UCSD-AML1 (cell line): ENCODE measurements around the gene LSM7.

Experiments used
- DNase-seq: peaks from one replicate; lab custom pipeline; 2025; ENCODE audit not compliant: unreplicated experiment; lab: John Stamatoyannopoulos, UW

Gene LSM7

DNA sequence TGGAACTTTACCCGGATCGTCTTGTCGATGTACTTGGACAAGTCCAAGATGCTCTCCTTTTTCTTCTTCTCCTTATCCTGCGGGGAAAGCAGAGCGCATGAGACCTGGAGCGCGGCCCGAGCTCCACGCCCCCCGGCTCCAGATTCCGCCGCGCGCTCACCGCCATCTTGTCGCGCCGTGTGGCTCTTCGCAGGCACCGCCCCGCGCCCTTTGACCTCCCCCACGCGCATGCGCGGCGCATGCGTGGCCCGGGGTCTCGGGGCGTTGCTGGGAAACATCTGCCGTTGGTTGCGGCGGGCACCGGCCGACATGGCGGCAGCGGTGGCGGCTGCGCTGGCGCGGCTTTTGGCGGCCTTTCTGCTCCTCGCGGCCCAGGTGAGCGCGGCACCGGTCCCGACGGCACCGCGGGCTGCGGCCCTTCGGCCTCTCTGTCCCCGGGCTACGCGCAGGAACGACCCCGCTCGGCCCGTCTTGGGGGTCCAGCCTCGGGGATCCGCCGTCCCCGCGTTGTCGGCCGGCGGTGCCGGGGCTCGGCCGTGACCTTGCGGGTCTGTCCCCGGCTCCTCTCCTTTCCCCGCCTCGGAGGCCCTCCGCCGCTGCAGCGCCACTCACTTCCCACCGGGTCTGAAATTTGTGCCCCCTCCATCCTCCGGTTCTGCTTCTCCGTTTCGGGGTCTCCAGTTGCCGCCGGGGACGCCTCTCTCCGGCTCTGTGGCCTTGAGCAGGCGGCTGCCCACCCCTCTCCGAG lies at the start of gene LSM7, which contains the start of gene SPPL2B:
TSS of gene LSM7 (minus strand) at position 186 of the 748 bp plus-strand sequence. CDS start at position 166, 20 bp downstream.
TSS of gene SPPL2B (plus strand) at position 284 of the 748 bp plus-strand sequence. CDS start at position 310, 26 bp downstream.
- DNase-seq, result peak; percentile 93

DNA sequence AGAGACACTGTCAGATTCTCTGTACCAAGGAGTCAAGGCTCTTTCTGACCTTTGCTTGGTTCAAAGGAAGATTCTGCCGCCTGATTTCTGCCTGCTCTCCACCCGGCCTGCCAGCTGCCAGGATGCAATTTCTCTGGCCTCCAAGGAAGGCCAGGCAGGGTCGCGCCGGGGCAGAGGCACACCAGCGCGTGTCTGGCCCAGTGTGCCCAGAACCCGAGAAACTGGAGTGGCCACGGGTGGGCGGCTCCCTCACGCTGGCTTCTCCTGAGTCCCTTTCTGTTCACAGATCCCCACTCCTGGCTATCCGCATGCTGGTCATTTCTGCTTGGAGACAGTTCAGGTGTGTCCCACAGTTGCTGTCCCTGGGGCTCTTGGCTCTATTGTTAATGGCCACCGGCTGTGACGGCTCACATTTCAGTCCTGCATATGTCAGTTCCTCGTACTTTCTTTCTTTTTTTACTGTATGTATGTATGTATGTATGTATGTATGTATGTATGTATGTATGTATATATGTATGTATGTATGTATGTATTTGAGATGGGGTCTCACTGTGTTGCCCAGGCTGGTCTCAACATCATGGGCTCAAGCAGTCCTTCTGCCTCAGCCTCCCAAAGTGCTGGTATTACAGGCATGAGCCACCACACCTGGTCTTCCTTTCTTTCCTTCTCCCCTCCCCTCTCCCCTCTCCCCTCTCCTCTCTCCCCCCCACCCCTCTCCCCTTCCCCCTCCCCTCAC lies 48.6 kb upstream of the LSM7 start:
- DNase-seq, result no peak

DNA sequence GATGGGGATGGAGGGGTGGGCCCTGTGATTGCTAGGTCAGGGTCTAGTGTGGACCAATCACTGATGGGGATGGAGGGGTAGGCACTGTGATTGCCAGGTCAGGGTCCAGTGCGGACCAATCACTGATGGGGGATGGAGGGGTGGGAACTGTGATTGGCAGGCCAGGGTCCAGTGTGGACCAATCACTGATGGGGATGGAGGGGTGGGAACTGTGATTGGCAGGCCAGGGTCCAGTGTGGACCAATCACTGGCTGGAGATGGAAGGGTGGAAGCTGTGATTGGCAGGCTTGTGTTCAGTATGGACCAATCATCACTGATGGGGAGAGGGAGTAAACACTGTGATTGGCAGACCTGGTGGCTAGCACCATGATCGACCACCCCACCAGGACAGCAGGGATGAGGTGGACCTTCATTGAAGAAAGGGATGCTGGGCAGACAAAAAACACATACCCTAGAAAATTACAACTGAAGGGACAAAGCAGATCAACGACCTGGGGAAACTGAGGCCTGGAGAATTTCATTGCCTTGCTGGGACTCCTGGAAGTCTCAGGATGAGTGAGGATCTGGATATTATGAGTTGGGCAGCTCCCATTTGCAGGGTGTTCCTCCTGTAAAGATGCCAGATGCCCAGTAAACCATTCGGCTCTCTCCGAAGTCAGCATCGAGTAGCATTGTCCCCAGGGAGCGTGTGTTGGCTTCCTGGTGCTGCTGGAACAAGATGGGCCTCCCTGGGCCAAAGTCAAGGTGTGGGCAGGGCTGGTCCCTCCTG lies 47.2 kb upstream of the LSM7 start:
- DNase-seq, result no peak

DNA sequence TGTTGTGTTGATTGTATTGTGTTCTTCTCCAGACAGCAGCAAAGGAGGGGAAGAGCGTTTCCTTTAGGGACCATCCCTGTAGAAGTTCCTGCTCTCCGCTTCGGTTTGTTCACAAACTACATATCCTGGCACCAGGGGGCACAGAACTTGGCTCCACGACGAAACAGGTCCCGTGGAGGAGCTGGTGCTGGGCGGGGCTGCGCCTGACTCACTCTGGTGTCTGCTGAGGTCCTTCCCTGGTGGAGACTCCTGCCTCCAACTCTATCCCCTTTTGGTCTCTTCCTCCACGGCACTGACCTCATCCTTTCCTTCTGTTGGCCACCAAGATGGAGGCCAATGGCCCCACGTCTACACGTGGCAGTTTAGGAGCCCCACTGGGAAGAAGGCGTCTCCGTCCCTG lies 46.4 kb upstream of the LSM7 start:
- DNase-seq, result no peak

DNA sequence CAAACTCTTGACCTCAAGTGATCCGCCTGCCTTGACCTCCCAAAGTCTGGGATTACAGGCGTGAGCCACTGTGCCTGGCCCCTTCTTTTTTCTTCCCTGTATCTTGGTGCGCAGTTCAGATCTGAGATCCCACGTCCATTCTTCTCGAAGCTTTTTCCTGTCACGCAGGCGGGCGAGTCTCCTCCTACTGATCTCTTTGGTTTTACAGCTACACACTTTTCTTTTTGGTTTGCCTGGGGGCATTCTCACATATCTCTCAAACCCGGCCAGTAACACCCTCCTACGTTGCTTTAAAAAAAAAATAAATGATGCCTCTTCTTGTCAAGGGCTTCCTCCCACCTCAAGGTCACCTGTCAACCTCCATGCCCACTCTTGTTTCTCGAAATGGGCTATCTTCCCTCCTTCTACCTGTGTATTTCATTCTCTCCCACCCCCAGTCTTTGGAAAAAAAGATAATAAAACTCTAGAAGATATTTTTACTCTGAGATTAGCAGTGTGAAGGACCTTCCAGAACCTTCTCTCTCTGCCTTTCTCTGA lies 43.8 kb upstream of the LSM7 start:
- DNase-seq, result no peak

DNA sequence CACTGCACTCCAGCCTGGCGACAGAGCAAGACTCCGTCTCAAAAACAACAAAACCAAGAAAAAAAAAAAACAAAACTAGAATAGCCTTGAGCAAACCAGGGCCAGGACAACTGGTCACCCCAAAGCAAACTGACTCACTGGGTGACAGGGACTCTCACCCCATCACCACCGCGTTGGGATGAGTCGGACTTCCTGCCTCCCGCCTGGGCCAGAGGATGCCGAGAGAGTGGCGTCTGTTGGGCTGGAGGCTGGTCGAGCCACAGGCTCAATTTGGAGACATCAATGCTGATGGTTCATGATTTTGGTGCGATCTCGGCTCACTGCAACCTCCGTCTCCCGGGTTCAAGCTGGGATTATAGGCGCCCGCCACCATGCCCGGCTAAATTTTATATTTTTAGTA lies 43.3 kb upstream of the LSM7 start:
- DNase-seq, result no peak

DNA sequence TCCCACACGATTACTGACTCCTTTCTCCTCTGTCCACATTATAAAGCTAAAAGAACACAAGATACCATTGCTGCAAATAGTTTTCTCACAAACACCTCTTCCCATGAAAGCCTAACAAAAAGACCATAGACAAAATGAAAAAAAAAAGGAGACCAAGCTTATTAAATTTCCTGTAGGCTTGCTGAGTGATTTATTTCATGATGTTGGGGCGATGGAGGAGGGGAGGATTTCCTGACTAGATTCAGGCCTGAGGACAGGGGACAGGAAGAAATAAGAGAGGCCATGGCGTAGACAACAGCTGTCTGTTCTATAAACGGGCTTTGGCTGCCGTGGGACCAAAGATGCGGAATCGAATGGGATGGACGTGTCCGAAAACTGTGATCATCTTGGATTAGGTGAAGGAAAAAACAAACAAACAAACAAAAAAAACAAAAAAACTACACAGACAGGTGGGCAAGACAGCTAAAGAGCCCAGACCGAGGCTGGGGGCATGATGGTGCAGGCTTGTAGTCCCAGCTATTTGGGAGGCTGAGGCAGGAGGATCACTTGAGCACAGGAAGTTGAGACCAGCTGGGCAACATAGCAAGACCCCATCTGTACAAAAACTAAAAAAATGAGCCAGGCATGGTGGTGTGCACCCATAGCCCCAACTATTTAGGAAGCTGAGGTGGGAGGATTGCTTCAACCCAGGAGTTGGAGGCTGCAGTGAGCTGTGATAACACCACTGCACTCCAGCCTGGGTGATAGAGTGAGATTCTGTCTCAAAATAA lies 37.0 kb upstream of the LSM7 start:
- DNase-seq, result no peak

DNA sequence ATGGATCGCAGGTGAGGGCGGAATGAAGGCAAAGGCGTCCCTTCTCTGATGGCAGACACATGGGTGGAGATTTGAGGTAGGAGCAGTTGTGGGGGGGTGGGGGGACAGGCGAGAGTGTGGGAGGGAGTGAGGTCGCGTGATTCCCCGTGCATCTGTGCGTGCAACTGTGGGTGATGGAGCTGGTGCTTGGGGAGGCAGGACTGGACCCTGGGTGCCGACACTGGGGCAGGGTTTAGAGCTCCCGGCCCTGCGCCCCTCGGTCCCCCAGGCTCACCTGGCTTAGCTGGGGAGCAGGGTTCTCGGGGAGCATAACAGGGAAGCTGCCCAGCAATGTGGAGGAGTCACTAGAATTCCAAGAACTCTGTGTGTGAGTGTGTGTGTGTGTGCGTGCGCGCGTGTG lies 35.0 kb upstream of the LSM7 start:
- DNase-seq, result no peak

DNA sequence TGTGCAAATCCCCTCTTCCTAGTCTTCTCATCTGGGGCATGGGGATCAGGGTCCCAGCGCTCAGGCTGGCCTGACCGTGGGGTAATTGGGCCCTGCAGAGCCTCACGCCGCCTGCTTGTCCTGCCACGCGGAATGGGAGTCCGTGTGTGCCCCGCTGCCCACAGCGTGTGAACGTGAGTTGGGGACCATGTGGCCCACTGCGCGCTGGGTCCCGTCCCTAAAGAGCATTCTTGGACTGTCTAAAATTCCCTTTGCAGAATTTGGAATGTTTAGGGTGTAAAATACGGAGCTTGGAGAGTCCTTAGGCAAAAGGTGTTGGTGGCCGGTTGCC lies 34.5 kb upstream of the LSM7 start:
- DNase-seq, result no peak

DNA sequence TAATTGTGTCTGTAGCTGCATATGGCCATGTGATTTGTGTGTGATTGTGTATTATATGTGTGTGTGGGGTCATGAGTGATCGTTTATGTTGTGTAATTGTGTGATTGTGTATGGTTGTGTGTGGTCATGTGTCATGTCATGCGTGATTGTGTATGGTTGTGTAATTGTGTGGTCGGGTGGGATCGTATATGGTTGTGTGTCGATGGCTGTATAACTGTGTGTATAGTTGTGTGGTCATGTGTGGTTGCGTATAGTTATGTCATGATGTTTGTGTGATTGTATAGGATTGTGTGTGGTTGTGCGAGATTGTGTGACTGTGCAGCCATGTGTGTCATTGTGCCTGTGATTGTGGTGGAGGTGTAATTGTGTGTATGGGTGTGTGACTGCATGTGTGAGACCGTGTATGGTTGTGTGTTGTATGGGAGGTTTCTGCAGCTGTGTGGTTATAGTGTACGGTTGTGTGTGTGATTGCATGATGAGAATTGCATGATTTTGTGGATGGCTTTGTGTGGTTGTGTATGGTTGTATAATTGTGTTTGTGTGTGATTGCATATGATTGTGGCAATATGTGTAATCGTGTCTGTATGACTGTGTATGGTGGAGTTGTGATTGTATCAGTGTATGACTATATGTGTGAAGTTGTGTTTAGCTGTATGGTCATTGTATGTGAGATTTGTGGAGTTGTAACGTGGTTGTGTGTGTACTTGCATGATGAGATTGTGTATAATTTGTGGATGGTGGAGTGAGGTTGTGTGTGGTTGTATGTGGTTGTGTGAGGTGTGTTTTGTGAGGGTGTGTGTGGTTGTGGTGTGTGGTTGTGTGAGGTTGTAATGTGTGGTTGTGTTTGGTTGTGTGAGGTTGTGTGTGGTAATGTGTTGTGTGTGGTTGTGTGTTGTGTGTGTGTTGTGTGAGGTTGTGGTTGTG lies 33.9 kb upstream of the LSM7 start:
- DNase-seq, result no peak

DNA sequence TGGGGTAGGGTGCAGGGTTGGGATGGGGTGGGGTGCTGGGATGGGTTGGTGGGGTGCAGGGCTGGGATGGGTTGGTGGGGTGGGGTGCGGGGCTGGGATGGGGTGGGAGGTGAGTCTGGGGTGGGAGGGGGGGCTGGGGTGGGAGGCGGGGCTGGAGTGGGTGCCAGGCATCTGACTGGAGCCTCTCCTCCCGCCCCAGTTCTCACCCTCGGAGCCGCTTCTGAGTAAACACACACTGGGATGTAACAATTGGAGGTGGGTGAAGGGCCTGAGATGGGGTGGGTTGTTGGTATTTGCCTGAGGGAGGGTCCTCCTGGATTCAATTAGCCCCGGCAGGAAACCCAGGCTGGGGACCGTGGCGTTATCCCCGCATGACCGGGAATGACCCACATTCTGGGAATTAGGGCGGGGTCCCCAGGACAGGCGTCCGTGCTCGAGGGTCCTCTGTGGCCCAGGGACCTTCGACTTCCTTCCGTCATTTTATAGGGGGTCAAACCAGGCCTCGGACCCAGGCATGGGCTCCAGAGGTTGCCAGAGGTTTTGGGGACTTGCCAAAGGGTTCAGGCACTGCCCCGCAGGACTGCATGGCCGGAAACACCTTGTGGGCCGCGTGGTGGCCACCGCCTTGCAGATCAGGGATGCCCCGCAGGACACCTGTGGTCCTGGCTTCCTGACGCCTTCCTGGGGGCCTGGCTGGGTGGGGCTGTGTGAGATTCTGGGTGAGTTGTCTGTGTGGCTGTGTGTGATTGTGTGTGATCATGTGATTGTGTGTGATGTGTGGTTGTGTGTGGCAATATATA lies 33.1 kb upstream of the LSM7 start:
- peak; percentile 35 for DNase-seq

DNA sequence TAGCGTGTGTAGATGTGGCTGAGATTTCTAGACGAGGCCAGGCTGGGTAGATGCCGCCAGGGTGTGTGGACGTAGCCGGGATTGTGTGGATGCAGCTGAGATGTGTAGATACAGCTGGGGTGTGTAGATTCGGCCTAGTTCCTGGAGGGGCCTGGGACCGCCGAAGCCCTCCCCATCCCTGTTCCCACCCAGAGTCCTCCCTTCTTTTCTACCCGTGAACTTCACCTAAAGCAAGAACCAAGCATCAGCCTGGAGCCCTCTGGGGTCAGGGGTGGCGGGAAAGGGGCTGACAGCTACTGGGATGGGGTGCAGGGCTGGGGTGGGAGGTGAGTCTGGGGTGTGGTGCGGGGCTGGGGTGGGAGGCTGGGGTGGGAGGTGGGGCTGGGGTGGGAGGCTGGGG lies 32.4 kb upstream of the LSM7 start:
- no peak for DNase-seq

DNA sequence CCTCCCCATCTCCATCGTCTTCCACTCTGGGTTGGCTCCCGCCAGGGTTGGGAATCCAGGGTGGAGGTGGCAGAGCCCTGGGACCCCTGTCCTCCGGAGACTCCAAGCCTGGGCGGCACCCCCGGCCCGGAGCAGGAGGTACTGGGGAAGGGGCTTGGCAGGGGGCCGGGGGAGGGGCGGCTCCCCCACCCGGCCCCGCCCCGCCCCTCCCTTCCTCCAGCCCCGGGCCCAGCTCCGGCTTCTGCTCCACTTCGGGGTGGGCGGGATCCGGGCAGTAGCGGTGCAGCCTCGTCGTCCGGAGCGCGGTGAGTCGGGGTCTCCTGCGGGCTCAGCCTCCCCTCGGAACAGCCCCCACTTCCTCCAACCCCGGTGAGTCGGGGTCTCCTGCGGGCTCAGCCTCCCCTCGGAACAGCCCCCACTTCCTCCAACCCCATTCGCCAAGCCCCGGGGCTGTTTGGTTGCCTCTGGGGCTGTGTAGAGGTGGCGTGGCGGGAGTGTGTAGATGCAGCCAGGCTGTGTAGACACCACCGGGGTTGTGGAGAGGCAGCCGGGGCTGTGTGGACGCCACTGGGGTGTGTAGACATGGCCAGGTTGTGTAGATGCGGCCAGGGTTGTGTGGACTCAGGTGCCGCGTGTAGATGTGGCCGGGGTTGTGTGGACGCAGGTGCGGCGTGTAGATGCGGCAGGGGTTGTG lies 31.8 kb upstream of the LSM7 start, which contains the start of gene TMPRSS9:
TSS of gene TMPRSS9 (plus strand) at position 274 of the 694 bp plus-strand sequence. CDS start 29,521 bp downstream, outside the sequence.
- DNase-seq, result no peak

DNA sequence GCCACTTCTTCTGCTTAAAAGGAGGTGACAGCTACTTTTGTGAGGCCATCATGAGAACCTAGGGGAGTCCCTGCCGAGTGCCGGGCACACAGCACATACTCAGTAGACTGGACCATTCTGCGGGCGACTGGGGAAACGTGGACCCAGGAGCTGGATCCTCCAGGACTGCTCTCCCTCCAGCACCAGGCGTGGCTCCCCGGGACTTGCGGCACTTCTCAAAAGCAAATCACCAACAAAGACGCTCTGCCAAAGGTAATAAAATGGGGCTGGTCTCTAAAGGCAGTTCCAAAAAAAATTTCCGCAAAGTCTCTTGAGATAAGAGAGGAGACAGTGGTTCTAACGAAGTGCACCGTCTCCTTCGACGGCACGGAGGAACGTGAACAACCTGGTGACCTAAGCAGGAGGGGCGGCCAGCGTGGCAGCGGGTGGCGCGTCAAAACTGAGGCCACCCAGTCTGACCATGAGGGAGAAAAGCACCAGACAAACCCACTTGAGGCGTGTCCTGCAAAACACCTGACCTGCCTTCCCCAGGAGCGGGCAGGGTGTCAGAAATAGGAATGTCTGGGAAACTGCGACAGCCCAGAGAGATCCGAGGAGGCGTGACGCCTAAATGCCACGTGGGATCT lies 30.3 kb upstream of the LSM7 start:
- no peak for DNase-seq

DNA sequence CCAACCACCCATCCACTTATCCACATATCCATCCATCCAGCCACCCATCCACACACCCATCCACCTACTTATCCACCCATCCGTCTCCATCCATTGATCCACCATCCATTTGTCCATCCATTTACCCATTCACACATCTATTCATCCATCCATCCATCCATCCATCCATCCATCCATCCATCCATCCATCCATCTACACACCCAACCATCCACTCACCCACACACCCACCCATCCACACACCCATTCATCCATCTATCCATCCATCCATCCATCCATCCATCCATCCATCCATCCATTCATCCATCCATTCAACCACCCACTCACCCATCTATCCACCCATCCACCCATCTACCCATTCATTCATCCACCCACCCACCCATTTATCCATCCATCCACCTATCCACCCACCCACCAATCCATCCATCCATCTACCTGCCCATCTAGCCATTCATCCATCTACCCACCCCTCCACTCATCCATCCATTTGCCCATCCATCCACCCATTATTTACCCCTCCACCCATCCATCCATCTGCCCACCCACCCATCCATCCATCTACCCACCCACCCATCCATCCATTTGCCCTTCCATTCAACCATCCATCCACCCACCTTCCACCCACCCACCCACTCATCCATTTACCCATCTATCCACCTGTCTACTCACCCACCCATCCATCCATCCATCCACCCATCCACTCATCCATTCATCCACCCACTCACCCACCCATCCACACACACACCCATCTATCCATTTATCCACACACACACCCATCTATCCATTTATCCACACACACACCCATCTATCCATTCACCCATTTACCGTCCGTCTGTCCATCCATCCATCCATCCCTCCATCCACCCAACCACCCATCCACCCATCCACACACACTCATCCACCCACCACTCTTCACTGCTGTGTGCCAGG lies 29.2 kb upstream of the LSM7 start:
- DNase-seq, result no peak

DNA sequence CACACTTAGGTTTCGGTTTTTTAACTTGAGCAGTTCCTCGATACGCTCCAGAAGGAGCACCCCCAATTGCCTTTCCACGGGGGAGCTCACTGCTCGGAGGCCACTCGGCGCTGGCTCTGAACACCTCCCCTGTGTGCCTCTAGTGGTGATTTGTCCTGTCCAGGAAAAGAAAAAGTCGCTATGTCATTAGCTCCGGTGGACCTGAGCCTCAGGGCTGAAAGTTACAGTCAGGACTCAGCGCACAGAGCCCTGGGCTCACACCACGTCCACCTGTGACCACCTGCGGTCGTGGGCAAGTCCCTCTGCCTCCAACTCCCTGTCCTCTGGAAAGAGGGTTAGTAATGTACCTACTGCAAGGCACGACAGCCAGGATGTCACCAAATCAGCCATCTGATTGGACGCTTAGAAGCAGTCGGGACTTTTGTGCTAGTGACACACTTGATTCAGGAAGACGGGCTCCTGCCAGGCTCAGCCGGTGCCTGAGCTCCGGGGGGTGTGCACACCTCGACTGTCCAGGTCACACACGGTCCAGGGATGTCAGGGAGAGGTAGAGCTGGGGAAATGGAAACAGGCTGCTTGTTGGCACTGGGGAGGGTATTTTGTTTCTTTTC lies 27.8 kb upstream of the LSM7 start:
- no peak for DNase-seq
